GM15510 (cell line): ENCODE data around the gene BIVM.

Experiments
- POLR2A ChIP-seq: IDR thresholded peaks from 3 replicates; pipeline ENCODE4 v1.6.1; 2011; ENCODE audit warnings: borderline replicate concordance; ENCODE audit not compliant: insufficient read length; ENCODE audit errors: extremely low read depth

The BIVM gene

GRCh38 chr13:102879793-102880499, 81.0 kb downstream of the BIVM start:
- TF ChIP-seq POLR2A, result no peak

GRCh38 chr13:102881819-102882686, 83.1 kb downstream of the BIVM start:
- TF ChIP-seq POLR2A, result no peak
